Skeletal muscle satellite cell (primary cell): ENCODE data around the gene ASIC1.
"Not testable (repeated sequence)": the region's sequence is repeated elsewhere in the genome, so short reads cannot be mapped to it uniquely, and the experiment has no call there.

Experiments used
- H3K27me3 ChIP-seq: 2 replicates; pipeline ENCODE4 v1.7.0; 2013; ENCODE audit warnings: low read length; ENCODE audit not compliant: control insufficient read depth, insufficient read depth
- H3K36me3 ChIP-seq: 2 replicates; pipeline ENCODE4 v1.7.0; 2013; ENCODE audit warnings: mild to moderate bottlenecking, control low read depth, low read length; ENCODE audit not compliant: insufficient read depth
- H3K4me1 ChIP-seq: 2 replicates; pipeline ENCODE4 v1.7.0; 2013; ENCODE audit warnings: low read length; ENCODE audit not compliant: control insufficient read depth, insufficient read depth
- H3K4me2 ChIP-seq: 2 replicates; pipeline ENCODE4 v1.7.0; 2013; ENCODE audit warnings: mild to moderate bottlenecking, low read length
- H3K4me3 ChIP-seq: 2 replicates; pipeline ENCODE4 v1.7.0; 2013; ENCODE audit warnings: low read length
- H3K9ac ChIP-seq: 2 replicates; pipeline ENCODE4 v1.7.0; 2013; ENCODE audit warnings: mild to moderate bottlenecking, low read depth, low read length, moderate library complexity
- H3K9me3 ChIP-seq: replicated peaks from 2 replicates; pipeline ENCODE4 v1.7.0; 2013; ENCODE audit warnings: mild to moderate bottlenecking, control low read depth, low read length

The ASIC1 gene

GRCh38 chr12:50079771-50080170 lies 22.4 kb downstream of the ASIC1 start:
- Histone ChIP-seq H3K27me3 (no peaks in the 10 kb centered on the region), H3K9ac (no peak overlapping the region), H3K9me3 (no peaks in the 10 kb centered on the region), H3K4me1 (peaks cover 5% of the 10 kb centered on the region), H3K4me3 (no peak overlapping the region), H3K4me2 (no peak overlapping the region), H3K36me3 (no peaks in the 10 kb centered on the region)

GRCh38 chr12:50081096-50081808 lies 23.9 kb downstream of the ASIC1 start:
- Histone ChIP-seq H3K4me3 (no peak overlapping the region), H3K9ac (no peak overlapping the region), H3K36me3 (no peaks in the 10 kb centered on the region), H3K4me2 (no peak overlapping the region), H3K27me3 (no peaks in the 10 kb centered on the region), H3K4me1 (peaks cover 4% of the 10 kb centered on the region), H3K9me3 (no peaks in the 10 kb centered on the region)

- Histone ChIP-seq H3K4me1 (peaks cover 11% of the 10 kb centered on the region), H3K27me3 (no peaks in the 10 kb centered on the region), H3K36me3 (peaks cover 11% of the 10 kb centered on the region), H3K9me3 (no peaks in the 10 kb centered on the region), H3K9ac (no peak overlapping the region), H3K4me3 (no peak overlapping the region), H3K4me2 (no peak overlapping the region)
Observed at GRCh38 chr12:50082644-50083043, 25.2 kb downstream of the ASIC1 start.

- Histone ChIP-seq H3K9me3 (no peaks in the 10 kb centered on the region), H3K4me3 (no peak overlapping the region), H3K4me2 (no peak overlapping the region), H3K36me3 (peaks cover 13% of the 10 kb centered on the region), H3K27me3 (no peaks in the 10 kb centered on the region), H3K4me1 (peaks cover 17% of the 10 kb centered on the region), H3K9ac (no peak overlapping the region)
Observed at GRCh38 chr12:50083301-50083700, 25.9 kb downstream of the ASIC1 start.

GRCh38 chr12:50084409-50084774 lies 27.0 kb downstream of the ASIC1 start:
- Histone ChIP-seq H3K36me3 (peaks cover 24% of the 10 kb centered on the region), H3K4me2 (peak overlapping the region; percentile 97), H3K9ac (peak overlapping the region; percentile 91), H3K4me3 (peak overlapping the region; percentile 96), H3K4me1 (peaks cover 25% of the 10 kb centered on the region)
- not testable (repeated sequence) for H3K27me3 ChIP-seq, H3K9me3 ChIP-seq

- H3K4me3 ChIP-seq, result peak within 1 kb of the TSS; percentile 96
- peak within 1 kb of the TSS; percentile 97 for H3K4me2 ChIP-seq
- H3K27me3 ChIP-seq, result no peaks in the 10 kb centered on the region
- H3K9ac ChIP-seq, result peak within 1 kb of the TSS; percentile 91
- no peaks in the 10 kb centered on the region for H3K9me3 ChIP-seq
- peaks cover 25% of the 10 kb centered on the region for H3K4me1 ChIP-seq
- peaks cover 30% of the 10 kb centered on the region for H3K36me3 ChIP-seq
Observed at GRCh38 chr12:50084775-50085614, 27.6 kb downstream of the ASIC1 start, which contains the start of gene SMARCD1. SMARCD1 (plus strand) TSS chr12:50085342; CDS start chr12:50085370, 28 bp downstream.

GRCh38 chr12:50085615-50086072 lies 28.2 kb downstream of the ASIC1 start:
- no peaks in the 10 kb centered on the region for H3K27me3 ChIP-seq
- H3K4me2 ChIP-seq, result peak overlapping the region; percentile 81
- peaks cover 35% of the 10 kb centered on the region for H3K36me3 ChIP-seq
- H3K9ac ChIP-seq, result peak overlapping the region; percentile 40
- H3K4me3 ChIP-seq, result peak overlapping the region; percentile 96
- H3K4me1 ChIP-seq, result peaks cover 25% of the 10 kb centered on the region
- H3K9me3 ChIP-seq, result no peaks in the 10 kb centered on the region

- H3K9me3 ChIP-seq, result no peaks in the 10 kb centered on the region
- peaks cover 25% of the 10 kb centered on the region for H3K4me1 ChIP-seq
- H3K36me3 ChIP-seq, result peaks cover 38% of the 10 kb centered on the region
- peak overlapping the region; percentile 81 for H3K4me2 ChIP-seq
- H3K9ac ChIP-seq, result peak overlapping the region; percentile 40
- H3K4me3 ChIP-seq, result peak overlapping the region; percentile 96
- no peaks in the 10 kb centered on the region for H3K27me3 ChIP-seq
Observed at GRCh38 chr12:50086148-50086547, 28.8 kb downstream of the ASIC1 start.

- peaks cover 43% of the 10 kb centered on the region for H3K36me3 ChIP-seq
Observed at GRCh38 chr12:50087151-50087550, 29.8 kb downstream of the ASIC1 start.

GRCh38 chr12:50087995-50088394 lies 30.6 kb downstream of the ASIC1 start:
- Histone ChIP-seq H3K9ac (peak overlapping the region; percentile 47), H3K27me3 (no peaks in the 10 kb centered on the region), H3K4me1 (peaks cover 25% of the 10 kb centered on the region), H3K9me3 (no peaks in the 10 kb centered on the region), H3K36me3 (peaks cover 43% of the 10 kb centered on the region), H3K4me2 (peak overlapping the region; percentile 45), H3K4me3 (peak overlapping the region; percentile 14)

More at GRCh38 chr12:50087151-50087550, 29.8 kb downstream of the ASIC1 start:
- Histone ChIP-seq H3K4me3 (no peak overlapping the region), H3K9me3 (no peaks in the 10 kb centered on the region), H3K4me1 (peaks cover 25% of the 10 kb centered on the region), H3K4me2 (no peak overlapping the region), H3K27me3 (no peaks in the 10 kb centered on the region), H3K9ac (no peak overlapping the region)

GRCh38 chr12:50088577-50089335 lies 31.4 kb downstream of the ASIC1 start:
- H3K36me3 ChIP-seq, result peaks cover 48% of the 10 kb centered on the region
- H3K9ac ChIP-seq, result peak overlapping the region; percentile 47
- H3K9me3 ChIP-seq, result no peaks in the 10 kb centered on the region
- peaks cover 25% of the 10 kb centered on the region for H3K4me1 ChIP-seq
- H3K27me3 ChIP-seq, result no peaks in the 10 kb centered on the region
- H3K4me2 ChIP-seq, result peak overlapping the region; percentile 45
- peak overlapping the region; percentile 14 for H3K4me3 ChIP-seq
